OCI-LY7 (cell line): ENCODE data around the gene ID3.

Experiments
- EZH2phosphoT487 ChIP-seq: fragments of 200-600 bp; sonication (generic); IDR thresholded peaks from 2 replicates; pipeline ENCODE4 v1.6.1; 2018; ENCODE audit warnings: low read depth, borderline replicate concordance, mild to moderate bottlenecking, mixed run types, antibody characterized with exemption, low read length, moderate library complexity, mixed read lengths
- TF ChIP-seq, protein P1 (sequence below): fragments of 200-600 bp; sonication (generic); conservative IDR thresholded peaks from 2 replicates; pipeline ENCODE4 v1.5.1; 2014; ENCODE audit warnings: mild to moderate bottlenecking, antibody characterized with exemption, low read length, moderate library complexity, mixed read lengths

- TF ChIP-seq, protein P1, sequence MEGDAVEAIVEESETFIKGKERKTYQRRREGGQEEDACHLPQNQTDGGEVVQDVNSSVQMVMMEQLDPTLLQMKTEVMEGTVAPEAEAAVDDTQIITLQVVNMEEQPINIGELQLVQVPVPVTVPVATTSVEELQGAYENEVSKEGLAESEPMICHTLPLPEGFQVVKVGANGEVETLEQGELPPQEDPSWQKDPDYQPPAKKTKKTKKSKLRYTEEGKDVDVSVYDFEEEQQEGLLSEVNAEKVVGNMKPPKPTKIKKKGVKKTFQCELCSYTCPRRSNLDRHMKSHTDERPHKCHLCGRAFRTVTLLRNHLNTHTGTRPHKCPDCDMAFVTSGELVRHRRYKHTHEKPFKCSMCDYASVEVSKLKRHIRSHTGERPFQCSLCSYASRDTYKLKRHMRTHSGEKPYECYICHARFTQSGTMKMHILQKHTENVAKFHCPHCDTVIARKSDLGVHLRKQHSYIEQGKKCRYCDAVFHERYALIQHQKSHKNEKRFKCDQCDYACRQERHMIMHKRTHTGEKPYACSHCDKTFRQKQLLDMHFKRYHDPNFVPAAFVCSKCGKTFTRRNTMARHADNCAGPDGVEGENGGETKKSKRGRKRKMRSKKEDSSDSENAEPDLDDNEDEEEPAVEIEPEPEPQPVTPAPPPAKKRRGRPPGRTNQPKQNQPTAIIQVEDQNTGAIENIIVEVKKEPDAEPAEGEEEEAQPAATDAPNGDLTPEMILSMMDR, result no peak
- TF ChIP-seq EZH2phosphoT487, result no peak
Observed at GRCh38 chr1:23543707-23544443, 15.4 kb downstream of the ID3 start.
